AG08396 (cell line): ENCODE measurements around the gene TIMM50.
"Not testable (repeated sequence)": the region's sequence is repeated elsewhere in the genome, so short reads cannot be mapped to it uniquely, and the experiment has no call there.

Source experiments
- DNase-seq: peaks from one replicate; pipeline ENCODE4 v3.0.0; 2012; ENCODE audit warnings: low spot score, mixed read lengths

TIMM50 gene

GRCh38 chr19:39480337-39481228, at the start of gene TIMM50:
Gene TIMM50 (plus strand): TSS chr19:39480838. CDS start chr19:39480854, 16 bp downstream.
- DNase-seq: peak; percentile 95

DNA sequence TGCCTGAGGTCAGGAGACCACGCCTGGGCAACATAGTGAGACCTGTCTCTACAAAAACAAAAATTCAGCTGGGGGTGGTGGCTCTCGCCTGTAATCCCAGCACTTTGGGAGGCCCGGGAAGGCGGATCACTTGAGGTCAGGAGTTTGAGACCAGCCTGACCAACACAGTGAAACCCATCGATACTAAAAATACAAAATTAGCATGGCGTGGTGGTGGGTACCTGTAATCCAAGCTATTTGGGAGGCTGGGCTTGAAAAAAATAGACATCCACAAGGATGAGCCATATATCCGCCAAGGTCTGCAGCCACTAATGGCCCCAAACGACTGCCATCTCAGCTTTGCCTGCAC, 48.0 kb upstream of the TIMM50 start:
- no peak for DNase-seq

GRCh38 chr19:39433480-39434079, 47.1 kb upstream of the TIMM50 start:
- DNase-seq: no peak

DNA sequence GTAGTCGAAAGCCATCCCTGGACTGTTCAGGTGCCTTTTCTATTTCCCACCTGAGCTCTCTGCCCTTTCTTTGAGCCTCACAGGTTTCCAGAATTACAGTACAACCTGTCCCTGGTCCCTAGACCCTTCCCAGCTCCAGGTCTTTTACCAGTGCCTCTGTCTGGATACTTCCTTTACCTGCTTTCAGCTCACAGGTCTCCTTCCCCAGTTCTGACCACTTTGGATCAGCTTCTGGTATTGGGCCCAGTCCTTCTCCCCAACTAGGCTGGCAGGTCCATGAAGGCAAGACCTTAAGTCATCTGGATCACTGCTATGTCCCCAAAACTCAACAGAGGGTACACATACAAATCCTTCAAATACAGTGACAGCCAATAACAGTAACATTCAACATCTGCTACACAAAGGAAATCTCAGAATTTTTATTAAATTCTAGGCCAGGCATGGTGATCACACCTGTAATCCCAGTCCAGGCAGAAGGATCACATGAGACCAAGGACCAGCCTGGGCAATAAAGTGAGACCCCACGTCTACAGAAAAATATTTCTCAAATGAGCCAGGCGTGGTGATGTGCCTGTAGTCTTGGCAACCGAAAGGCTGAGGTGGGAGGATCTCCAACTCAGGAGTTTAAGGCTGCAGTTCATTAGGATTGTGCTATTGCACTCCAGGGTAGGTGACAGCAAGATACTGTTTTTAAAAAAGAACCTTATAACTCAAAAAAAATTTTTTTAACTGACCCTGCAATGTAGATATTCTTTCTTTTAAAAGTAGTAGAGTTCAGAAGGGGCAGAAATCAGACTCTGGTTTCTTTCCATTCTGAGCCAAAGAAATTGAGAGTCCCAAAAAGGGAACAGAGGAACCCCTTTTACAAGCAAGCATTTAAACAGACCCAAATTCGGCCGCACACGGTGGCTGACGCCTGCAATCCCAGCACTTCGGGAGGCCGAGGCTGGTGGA, 46.2 kb upstream of the TIMM50 start:
- no peak for DNase-seq

GRCh38 chr19:39435499-39436349, 44.9 kb upstream of the TIMM50 start, which contains the start of gene RPS16:
Gene RPS16 (minus strand): TSS chr19:39435949. CDS start chr19:39435895, 54 bp downstream.
- DNase-seq: peak; percentile 95

- DNase-seq: no peak
Measured at GRCh38 chr19:39436350-39436716, 44.3 kb upstream of the TIMM50 start.

DNA sequence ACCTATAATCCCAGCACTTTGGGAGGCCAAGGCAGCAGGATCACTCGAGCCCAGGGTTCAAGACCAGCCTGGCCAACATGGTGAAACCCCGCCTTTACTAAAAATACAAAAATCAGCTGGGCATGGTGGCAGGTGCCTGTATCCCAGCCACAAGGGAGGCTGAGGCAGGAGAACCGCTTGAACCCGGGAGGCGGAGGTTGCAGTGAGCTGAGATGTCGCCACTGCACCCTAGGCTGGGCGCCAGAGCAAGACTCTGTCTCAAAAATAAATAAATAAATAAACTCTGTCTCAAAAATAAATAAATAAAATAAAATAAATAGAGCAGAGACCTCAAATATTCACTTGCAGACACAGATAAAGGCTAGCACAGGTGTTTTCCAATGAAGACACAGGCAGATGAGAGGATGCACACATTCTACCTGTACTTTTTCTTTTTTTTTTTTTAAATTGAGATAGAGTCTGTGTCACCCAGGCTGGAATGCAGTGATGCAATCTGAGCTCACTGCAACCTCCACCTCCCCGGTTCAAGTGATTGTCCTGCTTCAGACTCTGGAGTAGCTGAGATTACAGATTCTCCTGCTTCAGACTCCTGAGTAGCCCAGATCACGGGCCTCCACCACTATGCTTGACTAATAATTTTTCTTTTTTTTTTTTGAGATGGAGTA, 42.2 kb upstream of the TIMM50 start:
- DNase-seq: no peak

GRCh38 chr19:39444598-39445195, 35.9 kb upstream of the TIMM50 start:
- DNase-seq: no peak

DNA sequence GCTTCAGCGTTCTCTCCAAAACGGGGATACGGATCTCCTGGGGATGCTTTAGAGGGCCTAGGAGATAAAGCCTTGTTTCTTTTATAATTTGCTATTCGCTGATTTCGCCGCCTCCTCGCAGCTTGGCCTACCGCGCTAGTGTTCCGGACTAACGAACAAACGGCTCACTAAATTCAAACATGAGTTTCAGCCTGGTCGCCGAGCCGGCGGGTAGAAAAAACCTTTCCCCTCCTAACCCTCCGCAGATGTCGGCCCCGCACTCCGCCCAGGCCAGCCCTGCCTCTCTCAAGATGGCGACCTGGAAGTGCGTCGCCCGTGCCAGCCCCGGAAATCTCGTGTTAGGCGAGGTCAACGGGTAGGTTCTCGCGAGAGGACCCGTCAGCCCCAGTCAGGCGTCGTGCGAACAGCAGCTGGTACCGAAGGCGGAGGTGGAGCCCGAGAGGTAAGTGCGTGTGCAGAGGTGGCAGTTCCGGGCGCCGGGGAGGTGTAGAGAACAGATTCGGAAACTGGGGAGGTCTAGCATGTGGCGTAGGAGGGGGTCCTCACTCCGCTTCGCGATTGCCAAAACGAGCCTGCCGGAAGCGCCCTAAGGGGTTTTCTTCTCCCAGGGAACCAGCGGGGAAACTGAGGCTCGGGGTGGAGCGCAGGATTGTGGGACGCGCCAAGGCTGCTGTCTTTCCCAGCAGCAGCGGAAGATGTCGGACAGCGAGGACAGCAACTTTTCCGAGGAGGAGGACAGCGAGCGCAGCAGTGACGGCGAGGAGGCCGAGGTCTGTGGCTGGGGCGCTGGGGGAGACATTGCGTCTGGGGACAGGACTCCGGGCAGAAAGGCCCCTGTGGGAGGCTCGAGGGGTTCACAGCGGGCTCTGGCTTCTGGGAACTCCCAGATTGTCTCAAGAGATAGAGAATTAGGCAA, 35.2 kb upstream of the TIMM50 start, which contains the start of gene SUPT5H:
SUPT5H (plus strand) TSS at position 387 of the 916 bp plus-strand sequence; CDS start at position 696, 309 bp downstream.
- peak; percentile 96 for DNase-seq

DNA sequence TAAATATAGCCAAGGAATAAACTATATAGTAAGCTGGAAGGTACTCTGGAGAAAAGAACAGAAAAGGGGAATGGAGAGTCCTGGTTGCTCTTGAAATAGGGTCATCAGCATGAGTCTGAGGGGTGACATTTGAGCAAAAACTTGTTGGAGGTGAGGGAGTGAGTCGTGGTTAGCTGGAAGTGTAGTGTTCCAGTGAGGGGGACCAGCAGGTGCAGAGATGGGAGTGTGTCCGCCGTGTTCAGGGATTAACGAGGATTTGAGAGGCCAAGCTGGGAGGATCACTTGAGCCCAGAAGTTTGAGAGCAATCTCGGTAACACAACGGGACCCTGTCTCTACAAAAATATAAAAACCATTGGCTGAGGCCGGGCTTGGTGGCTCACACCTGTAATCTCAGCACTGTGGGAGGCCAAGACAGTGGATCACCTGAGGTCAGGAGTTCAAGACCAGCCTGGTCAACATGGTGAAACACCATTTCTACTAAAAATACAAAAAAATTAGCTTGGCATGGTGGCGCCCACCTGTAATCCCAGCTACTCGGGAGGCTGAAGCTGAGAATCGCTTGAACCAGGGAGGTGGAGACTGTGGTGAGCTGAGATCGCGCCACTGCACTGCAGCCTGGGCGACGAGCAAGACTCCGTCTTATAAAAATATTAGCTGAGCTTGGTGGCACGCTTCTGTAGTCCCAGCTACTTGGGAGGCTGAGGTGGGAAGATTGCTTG, 34.1 kb upstream of the TIMM50 start:
- no peak for DNase-seq

- DNase-seq: peak; percentile 40
Measured at GRCh38 chr19:39448271-39448670, 32.4 kb upstream of the TIMM50 start.

GRCh38 chr19:39449116-39449797, 31.4 kb upstream of the TIMM50 start:
- no peak for DNase-seq

DNA sequence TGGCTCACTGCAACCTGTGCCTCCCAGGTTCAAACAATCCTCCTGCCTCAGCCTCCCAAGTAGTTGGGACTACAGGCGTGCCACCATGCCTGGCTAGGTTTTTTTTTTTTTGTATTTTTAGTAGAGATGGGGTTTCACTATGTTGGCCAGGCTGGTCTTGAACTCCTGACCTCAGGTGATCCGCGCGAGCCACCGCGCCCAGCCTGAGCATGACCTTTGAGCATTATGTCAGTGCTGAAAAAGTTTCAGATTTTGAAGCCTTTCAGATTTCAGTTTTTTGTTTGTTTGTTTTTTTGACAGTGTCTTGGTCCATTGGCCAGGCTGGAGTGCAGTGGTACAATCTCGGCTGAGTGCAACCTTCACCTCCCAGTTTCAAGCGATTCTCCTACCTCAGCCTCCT, 29.4 kb upstream of the TIMM50 start:
- not testable (repeated sequence) for DNase-seq

- DNase-seq: no peak
Measured at GRCh38 chr19:39463403-39463802, 17.2 kb upstream of the TIMM50 start.

DNA sequence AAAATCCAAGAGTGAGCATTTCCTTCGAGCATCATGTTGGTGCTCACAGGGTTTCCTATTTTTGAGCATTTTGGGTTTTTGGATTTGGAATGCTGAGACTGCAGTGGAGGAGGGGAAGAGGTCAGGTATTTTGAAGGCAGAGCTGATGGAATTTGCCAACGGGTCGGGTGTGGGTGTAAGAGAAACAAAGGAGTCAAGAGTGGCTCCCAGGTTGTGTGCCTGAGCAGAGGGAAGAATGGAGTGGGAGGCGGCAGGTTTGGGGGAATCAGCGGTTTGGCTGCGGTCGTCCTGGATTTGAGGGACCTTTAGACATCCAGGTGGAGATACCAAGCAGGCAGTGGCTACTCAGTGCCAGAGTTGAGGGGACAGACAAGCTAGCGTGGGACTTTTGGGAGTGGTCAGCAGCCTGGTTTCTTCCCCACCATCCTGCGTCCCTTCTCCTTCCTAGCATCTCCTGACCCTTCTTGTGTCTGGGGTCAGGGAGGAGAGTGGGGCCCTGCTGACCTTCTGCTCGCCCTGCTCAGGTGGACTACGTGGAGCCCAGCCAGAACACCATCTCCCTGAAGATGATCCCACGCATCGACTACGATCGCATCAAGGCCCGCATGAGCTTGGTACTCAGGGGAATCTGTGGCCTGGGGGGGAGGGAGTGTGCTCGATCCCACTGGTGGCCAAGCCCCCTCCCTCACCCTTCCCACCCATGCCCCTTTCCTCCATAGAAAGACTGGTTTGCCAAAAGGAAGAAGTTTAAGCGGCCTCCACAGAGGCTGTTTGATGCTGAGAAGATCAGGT, 14.5 kb upstream of the TIMM50 start:
- DNase-seq: no peak

GRCh38 chr19:39467941-39468340, 12.7 kb upstream of the TIMM50 start:
- DNase-seq: no peak

- no peak for DNase-seq
Measured at GRCh38 chr19:39469036-39469435, 11.6 kb upstream of the TIMM50 start.
